Measurements from ENCODE around the gene CSTB. TPM values are rescaled to one million over a fixed set of nuclear protein-coding genes. Genes with fewer than 3 reads are reported as not detected.
A peak's percentile ranks its signal among the peaks of the same experiment; 100 is the strongest.

CSTB gene
- total RNA-seq, 2 experiments from 2014 or later, result 33.6 to 35.1 TPM

DNA sequence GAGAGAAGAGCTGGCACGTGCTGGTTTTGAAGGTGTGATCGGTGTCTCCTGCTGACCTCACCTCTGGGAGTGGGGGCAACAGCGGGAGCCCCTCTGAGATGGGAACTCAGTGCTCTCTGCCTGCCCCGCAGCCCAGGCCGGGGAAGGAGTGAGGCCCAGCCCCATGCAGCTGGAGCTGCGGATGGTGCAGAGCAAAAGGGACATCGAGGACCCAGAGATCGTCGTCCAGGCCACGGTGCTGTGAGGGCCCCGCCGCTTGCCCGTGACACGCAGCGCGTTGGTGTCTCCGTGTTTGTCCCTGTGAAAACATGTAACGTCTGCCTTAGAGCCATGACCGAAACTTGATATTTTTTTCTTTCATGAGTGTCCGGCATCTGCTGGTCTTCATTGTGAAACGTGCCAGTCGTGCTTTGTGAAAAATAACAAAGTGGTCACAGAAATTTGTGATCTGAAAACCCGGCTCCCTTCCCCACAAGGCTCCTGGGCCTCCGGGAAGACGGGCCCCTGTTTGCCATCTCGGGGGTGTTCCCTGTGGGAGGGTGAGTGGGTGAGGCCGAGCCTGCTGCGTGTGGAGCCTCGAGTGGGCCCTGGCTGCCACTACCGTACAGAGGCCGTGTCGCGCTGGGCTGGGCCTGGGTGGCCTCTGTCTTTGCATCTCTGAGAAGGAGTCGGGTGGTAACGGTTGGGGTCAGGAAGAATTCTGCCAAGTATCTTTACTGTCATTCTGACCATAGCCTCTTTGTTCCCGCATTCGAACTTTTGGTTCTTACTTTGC is 20.1 kb downstream of the CSTB start:
- Mint-ChIP-seq H3K27ac (peak overlapping the region; percentile 5), H3K9me3 (no peaks in the 10 kb centered on the region), H3K36me3 (peaks cover 6% of the 10 kb centered on the region), H3K4me1 (no peaks in the 10 kb centered on the region), H3K4me3 (no peak overlapping the region), H3K27me3 (no peaks in the 10 kb centered on the region)
- no peak for DNase-seq

DNA sequence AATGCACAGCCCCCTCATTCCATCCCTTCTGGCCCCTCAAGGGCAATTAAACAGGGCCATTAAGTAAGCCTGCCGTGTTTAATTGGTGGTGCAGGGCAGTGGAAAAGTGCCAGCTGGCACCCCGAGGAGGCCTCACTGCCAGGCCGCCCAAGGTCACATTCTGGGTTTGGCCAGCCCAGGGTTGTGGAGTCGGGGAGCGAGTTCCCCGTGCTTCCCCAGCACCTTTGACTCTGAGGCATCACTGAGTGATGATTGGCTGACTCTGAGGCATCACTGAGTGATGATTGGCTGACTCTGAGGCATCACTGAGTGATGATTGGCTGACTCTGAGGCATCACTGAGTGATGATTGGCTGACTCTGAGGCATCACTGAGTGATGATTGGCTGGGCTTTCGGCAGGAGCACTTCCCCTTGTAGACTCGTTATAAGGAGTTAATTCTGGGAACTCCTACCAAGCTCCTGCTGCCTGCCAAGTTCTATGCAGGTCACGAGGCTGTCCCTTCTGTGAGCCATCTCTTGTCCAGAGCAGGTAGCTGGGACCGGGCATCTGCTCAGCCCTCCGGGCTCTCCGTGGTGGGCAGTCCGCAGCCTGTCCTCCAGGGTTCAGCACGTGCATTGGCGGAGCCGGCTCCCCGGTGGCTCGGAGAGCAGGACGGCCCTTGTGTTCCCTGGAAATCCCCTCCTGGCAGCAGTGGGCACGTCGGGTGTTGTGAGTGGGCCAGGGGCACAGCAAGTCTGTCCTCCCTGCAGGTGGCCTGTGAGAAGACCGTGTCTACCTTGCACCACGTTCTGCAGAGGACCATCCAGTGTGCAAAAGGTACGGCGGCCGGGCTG is 20.9 kb downstream of the CSTB start:
- no peak overlapping the region for H3K27ac Mint-ChIP-seq
- no peak for DNase-seq
- no peaks in the 10 kb centered on the region for H3K9me3 Mint-ChIP-seq
- no peaks in the 10 kb centered on the region for H3K4me1 Mint-ChIP-seq
- H3K4me3 Mint-ChIP-seq, result no peak overlapping the region
- peaks cover 6% of the 10 kb centered on the region for H3K36me3 Mint-ChIP-seq
- H3K27me3 Mint-ChIP-seq, result no peaks in the 10 kb centered on the region

DNA sequence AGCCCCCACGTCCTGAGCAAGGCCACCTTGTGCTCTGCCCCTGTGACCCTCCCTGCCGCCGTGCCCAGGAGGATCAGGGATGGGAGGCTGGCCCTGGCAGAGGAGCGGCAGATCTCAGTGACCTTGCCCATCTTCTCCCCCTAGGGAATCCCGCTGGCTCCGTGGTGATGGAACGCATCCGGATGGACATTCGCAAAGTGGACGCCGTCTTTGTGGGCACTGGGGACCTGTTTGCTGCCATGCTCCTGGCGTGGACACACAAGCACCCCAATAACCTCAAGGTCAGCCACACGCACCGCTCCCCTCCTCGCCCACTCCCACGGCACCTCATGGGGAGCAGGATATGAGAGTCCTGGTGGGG is 22.7 kb downstream of the CSTB start:
- Mint-ChIP-seq H3K4me1 (no peaks in the 10 kb centered on the region), H3K27me3 (no peaks in the 10 kb centered on the region), H3K27ac (no peak overlapping the region), H3K9me3 (no peaks in the 10 kb centered on the region), H3K36me3 (peaks cover 6% of the 10 kb centered on the region), H3K4me3 (no peak overlapping the region)
- no peak for DNase-seq

DNA sequence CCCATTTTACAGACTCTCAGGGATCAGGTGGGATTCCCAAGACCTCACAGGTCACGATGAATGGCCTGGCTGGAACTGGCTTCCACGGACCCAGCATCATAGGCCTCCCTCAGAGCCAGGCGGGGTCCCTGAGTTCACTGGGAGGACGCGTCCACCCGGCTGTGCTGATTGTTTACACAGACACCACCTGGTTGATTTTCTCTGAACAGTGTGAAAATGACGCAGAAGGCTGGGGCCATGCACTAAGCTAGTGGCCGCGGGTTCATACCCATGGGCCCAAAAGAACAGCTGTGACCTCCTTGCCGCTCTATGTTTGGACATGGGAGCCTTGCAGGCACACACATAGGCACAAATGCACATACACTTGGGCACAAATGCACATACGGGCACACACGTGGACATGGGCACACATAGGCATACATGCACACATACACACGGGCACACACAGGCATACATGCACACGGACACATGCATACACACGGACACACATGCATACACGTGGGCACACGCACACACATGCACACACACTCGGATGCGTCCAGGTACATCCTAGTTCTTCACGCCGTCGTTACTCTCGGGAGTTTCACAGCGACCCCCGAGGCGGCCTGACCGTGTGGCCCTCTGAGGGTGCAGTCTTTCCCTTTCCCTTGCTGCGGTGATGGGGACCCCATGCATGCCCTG is 23.2 kb downstream of the CSTB start:
- Mint-ChIP-seq H3K27ac (no peak overlapping the region), H3K36me3 (peaks cover 6% of the 10 kb centered on the region)
- DNase-seq, result no peak

DNA sequence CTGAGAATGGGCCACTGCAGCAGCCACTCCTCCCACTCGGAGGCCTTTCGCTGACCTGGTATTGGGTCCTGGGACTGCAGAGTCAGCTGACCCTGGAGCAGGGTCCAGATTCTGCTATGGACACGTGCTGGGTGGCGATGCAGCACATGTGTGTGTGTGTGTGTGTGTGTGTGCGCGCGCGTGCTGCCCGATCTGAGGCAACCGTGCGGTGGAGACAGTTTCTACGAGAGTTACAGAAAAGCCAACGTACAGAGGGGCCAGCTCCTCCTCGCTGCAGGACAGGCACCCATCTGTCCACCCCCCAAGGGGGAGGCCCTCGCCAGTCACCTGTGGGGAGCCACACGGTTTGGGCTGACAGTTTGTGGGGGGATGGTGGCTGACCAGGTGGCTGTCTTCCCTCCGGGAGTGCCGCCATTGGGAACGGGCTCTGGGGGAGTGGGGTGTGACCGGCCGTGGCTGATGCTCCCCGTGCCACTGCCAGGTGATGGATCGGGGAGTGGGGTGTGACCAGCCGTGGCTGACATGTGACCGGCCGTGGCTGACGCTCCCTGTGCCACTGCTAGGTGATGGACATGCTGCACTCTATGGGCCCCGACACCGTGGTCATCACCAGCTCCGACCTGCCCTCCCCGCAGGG is 24.0 kb downstream of the CSTB start:
- Mint-ChIP-seq H3K36me3 (peaks cover 6% of the 10 kb centered on the region), H3K4me3 (no peak overlapping the region), H3K27ac (no peak overlapping the region), H3K9me3 (no peaks in the 10 kb centered on the region), H3K27me3 (no peaks in the 10 kb centered on the region), H3K4me1 (no peaks in the 10 kb centered on the region)
- DNase-seq, result no peak

More for the DNA sequence above, 23.2 kb downstream of the CSTB start:
- H3K9me3 Mint-ChIP-seq, result no peaks in the 10 kb centered on the region
- H3K4me1 Mint-ChIP-seq, result no peaks in the 10 kb centered on the region
- no peaks in the 10 kb centered on the region for H3K27me3 Mint-ChIP-seq
- H3K4me3 Mint-ChIP-seq, result no peak overlapping the region

DNA sequence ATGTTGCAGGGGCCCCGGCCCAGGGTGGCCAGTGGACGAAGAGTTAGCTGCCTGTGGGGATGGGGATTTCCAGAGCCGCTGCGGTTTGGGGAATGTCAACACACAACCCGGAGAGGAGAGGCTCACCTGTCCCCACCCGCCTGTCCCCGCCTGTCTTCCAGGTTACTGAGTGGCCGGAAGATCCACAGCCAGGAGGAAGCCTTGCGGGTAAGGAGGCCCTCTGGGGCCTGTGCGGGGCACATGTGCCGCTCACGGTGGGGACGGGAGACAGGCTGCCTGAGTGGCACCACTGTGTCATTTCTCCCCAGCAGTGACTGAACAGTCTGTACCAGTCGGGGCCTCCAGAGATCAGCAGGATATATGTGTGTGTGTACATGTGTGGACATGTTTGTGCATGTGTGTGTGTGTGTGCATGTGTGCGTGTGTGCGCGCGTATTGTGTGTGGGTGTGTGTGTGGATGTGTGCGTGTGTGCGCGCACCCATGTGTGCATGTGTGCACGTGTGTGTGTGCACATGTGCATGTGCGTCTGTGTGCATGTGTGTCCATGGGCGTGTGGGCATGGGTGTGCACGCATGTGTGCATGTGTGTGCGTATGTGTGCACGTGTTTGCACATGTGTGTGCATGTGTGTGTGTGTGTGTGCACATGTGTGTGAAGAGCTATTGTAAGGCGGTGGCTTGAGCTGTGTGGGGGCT is 25.6 kb downstream of the CSTB start:
- H3K4me3 Mint-ChIP-seq, result no peak overlapping the region
- no peaks in the 10 kb centered on the region for H3K9me3 Mint-ChIP-seq
- H3K27ac Mint-ChIP-seq, result no peak overlapping the region
- H3K36me3 Mint-ChIP-seq, result peaks cover 10% of the 10 kb centered on the region
- H3K27me3 Mint-ChIP-seq, result no peaks in the 10 kb centered on the region
- no peaks in the 10 kb centered on the region for H3K4me1 Mint-ChIP-seq
- no peak for DNase-seq

DNA sequence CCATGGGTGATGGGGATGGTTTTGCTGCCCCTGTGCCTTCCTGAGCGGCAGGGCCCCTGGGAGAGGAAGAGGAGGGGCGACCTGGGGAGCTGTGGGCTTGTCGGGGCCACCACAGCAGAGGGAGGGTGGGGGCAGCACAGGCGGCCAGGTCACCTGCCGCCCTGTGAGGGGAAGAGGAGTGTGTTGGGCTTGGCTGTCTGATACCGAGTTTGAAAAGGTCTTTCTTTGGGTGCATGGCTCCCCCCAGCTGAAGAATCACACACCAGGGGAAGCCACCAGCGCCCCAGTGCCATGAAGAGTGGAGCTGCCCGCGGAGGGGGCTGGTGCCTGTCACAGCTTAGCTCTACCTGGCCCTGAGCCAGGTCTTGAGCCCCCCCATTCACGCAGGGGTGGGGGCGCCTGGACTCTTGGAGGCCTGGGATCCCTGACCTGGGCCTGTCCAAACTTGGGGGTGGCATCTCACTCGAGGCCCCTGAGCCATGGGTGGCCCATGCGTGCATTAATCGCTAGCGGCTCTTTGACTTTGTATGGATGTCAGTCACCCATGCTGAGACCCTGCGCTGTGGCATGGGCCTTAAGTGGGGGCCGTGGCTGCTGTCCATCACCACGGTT is 26.4 kb downstream of the CSTB start:
- no peaks in the 10 kb centered on the region for H3K4me1 Mint-ChIP-seq
- no peak overlapping the region for H3K27ac Mint-ChIP-seq
- DNase-seq, result no peak
- no peaks in the 10 kb centered on the region for H3K27me3 Mint-ChIP-seq
- no peaks in the 10 kb centered on the region for H3K9me3 Mint-ChIP-seq
- no peak overlapping the region for H3K4me3 Mint-ChIP-seq
- peaks cover 12% of the 10 kb centered on the region for H3K36me3 Mint-ChIP-seq

DNA sequence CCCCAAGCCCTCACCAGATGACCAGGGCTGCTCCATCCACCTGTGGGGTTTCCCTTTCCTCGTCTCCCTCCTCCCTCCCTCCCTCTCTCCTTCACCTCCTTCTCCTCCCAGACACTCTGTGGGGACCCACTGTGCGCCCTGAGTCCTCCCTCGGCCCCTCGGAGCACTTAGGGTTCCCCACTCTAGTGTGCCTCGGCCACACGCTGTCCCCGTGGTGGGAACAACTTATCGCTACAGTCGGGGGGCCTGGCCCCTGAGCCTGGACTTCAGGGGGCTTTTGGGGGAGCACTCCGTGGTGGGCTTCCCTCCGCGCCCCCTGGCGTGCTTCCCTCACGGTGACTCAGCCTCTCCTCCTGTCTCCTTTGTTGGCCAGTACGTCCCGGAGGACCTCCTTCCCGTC is 27.5 kb downstream of the CSTB start:
- no peak overlapping the region for H3K27ac Mint-ChIP-seq
- no peak for DNase-seq
- no peaks in the 10 kb centered on the region for H3K27me3 Mint-ChIP-seq
- no peaks in the 10 kb centered on the region for H3K4me1 Mint-ChIP-seq
- H3K9me3 Mint-ChIP-seq, result no peaks in the 10 kb centered on the region
- no peak overlapping the region for H3K4me3 Mint-ChIP-seq
- peaks cover 9% of the 10 kb centered on the region for H3K36me3 Mint-ChIP-seq

DNA sequence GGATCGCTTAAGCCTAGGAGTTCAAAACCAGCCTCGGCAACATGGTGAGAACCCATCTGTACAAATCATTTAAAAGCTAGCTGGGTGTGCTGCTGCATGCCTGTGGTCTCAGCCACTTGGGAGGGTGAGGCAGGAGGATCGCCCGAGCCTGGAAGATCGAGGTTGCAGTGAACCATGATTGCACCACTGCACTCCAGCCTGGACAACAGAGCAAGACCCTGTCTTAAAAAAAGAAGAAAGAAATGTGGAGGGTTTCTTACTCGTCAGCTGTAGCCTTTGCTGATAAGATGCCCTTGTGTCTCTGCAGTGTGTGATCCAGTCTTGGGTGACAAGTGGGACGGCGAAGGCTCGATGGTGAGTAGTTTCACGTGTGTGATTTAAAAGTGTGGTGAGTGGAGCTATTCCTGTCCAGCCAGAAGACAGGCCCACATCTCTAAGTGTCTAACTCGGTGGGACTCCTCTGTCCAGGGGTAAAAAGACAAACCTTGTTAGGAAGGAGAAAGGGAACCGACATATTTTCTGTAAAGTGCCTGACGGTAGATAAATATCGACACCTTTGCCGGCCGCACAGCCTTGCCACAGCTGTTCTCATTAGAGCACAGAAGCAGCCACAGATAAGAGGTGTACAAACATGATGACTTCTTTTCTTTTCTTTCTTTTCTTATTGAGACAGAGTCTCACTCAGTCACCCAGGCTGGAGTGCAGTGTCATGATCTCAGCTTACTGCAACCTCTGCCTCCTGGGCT is 30.2 kb downstream of the CSTB start:
- no peaks in the 10 kb centered on the region for H3K4me1 Mint-ChIP-seq
- no peak overlapping the region for H3K4me3 Mint-ChIP-seq
- H3K36me3 Mint-ChIP-seq, result peaks cover 9% of the 10 kb centered on the region
- H3K27me3 Mint-ChIP-seq, result no peaks in the 10 kb centered on the region
- no peak overlapping the region for H3K27ac Mint-ChIP-seq
- no peak for DNase-seq
- H3K9me3 Mint-ChIP-seq, result no peaks in the 10 kb centered on the region

DNA sequence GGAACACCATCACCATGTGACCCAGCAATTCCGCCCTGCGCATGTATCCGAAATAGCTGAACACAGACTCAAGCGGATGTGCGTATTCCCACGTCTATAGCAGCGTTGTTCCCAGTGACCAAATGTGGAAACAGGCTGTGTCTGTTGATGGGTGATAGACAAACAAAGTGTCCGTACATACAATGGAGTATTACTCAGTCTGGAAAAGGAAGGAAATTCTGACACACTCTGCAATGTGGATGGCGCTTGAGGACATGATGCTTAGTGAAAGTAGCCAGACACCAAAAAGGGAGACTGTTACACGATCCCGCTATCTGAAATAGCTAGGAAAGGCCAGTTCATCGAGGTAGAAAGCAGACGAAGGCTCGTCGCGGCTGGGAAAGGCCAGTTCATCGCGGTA is 31.4 kb downstream of the CSTB start:
- Mint-ChIP-seq H3K4me3 (no peak overlapping the region), H3K9me3 (no peaks in the 10 kb centered on the region), H3K4me1 (peaks cover 4% of the 10 kb centered on the region), H3K36me3 (peaks cover 9% of the 10 kb centered on the region), H3K27ac (no peak overlapping the region), H3K27me3 (no peaks in the 10 kb centered on the region)
- no peak for DNase-seq

DNA sequence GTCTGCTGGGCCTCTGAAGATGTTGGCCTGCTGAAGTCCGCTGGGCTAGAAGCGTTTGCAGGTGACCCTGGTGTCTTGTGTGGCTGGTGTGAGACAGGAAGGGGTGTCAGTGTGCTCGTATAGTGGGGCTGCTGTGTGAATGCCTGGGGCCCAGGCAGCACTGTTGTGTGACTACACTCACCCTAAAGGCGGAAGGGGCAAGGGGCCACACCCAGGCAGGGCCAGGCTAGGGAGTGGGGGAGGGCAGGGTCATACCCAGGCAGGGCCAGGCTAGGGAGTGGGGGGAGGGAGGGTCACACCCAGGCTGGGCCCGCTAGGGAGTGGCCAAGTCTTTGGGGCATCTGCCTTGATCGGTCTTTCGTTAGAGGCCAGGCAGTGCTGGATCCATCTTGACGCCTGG is 32.2 kb downstream of the CSTB start:
- Mint-ChIP-seq H3K27me3 (no peaks in the 10 kb centered on the region), H3K4me1 (peaks cover 8% of the 10 kb centered on the region), H3K36me3 (peaks cover 9% of the 10 kb centered on the region), H3K9me3 (no peaks in the 10 kb centered on the region), H3K4me3 (no peak overlapping the region), H3K27ac (no peak overlapping the region)
- DNase-seq, result no peak

DNA sequence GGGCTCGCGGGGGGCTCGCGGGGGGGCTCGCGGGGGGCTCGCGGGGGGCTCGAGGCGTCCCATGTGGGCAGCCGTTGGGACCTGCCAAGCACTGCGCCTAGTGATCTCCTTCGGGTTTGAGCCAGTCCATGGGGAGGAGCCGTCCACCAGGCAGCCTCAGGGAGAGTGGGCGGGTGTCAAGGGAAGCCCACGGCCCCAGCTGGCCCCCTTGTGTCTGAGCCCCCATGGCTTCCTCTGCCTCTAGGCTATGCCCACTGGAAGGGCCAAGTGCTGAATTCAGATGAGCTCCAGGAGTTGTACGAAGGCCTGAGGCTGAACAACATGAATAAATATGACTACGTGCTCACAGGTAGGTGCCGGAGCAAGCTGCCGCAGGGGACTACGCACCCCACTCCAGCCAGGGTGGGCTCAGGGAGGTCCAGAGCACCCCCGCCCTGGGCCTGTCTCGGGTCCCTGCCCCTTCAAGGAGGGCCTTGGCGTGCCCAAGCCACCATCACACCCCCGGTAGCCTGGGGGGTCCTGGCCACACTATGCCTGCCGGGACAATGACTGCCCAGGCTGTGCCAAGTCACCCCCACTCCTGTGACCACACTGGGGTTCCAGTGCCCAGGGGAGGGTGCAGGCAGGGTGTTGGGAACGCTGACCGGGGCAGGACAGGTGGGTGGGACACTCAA is 34.5 kb downstream of the CSTB start:
- Mint-ChIP-seq H3K36me3 (peaks cover 13% of the 10 kb centered on the region), H3K4me1 (peaks cover 8% of the 10 kb centered on the region), H3K27me3 (no peaks in the 10 kb centered on the region), H3K9me3 (no peaks in the 10 kb centered on the region), H3K4me3 (no peak overlapping the region), H3K27ac (no peak overlapping the region)
- no peak for DNase-seq

DNA sequence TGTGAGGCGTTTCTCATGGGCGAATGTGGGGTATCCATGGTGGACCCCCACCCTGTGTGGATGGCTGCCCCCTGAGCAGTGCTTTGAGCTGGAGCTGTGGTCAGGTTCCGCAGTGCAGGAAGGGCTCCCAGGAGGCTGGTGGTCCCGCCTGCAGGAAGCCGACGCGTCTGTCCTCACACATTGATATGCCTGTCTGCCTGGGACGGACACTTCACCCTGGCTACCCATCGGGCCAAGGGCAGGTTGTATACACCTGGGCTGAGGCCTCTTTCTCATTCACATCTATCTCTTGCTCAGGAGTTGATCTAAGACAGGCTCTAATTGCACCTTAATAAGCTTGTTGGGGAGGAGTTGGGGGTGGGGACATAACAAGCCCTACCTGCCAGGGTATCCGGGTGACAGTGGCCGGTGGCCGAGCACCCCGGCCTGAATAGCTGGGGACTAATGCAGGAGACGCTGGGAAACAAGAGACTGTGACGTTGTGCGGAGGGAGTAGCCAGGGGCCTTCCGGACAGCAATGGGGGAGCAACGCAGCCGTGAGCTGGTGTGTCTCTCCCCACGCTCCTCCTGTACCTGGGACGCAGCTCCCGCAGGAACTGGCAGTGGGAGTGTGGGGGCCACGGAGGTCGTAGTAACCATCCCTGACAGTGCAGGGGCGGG is 35.5 kb downstream of the CSTB start:
- H3K27ac Mint-ChIP-seq, result no peak overlapping the region
- H3K36me3 Mint-ChIP-seq, result peaks cover 13% of the 10 kb centered on the region
- H3K9me3 Mint-ChIP-seq, result no peaks in the 10 kb centered on the region
- peaks cover 8% of the 10 kb centered on the region for H3K4me1 Mint-ChIP-seq
- DNase-seq, result no peak
- H3K27me3 Mint-ChIP-seq, result no peaks in the 10 kb centered on the region
- no peak overlapping the region for H3K4me3 Mint-ChIP-seq
